HG02759 (cell line): Measurements from ENCODE around the gene ELAVL4.
"Not testable (repeated sequence)": the region's sequence is repeated elsewhere in the genome, so short reads cannot be mapped to it uniquely, and the experiment has no call there.

Experiments used
- ATAC-seq: cut with Tn5 transposase; IDR thresholded peaks from one replicate; pipeline ENCODE4 v1.9.1; 2021; ENCODE audit warnings: mild to moderate bottlenecking, moderate library complexity; ENCODE audit not compliant: unreplicated experiment

ELAVL4 gene

DNA sequence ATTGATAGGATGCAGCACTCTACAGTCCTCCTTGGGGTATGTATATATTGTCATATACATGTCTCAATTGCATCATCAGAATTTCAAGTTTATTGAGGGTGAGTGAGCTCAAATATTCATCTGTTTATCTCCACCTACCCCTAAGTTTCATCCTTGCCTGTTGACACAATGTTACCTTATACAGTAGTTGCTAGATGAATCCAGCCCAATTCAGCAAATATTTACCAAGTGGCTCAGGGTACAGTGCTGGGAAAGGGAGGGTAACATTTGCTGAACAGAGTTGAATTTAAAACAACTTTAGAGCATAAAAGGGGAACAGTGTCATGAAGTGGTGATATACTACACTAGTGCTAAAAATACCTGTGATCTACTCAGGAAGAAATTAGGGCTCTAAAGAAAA, 14.4 kb downstream of the ELAVL4 start:
- ATAC-seq = no peak

GRCh38 chr1:50126927-50127715, 18.4 kb downstream of the ELAVL4 start:
- ATAC-seq = no peak

DNA sequence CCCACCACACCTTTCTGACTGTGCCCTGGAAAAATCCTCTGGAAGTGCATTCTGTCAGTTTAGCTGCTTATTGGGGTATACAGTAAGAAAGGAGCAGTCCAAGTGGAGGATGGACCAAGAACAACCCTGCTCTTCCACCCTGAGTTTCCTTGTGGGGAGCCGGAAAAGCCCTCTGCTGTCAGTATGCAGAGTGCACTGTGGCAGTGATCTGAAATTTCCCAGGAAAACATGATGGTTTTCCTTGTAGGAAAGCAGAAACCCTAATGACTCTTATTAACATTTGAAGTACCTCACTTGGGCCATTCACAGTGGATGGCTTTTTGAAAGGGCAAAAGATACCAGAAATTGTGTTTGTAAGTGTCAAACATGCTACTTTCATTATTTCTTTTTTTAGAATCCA, 20.5 kb downstream of the ELAVL4 start:
- no peak for ATAC-seq

- no peak for ATAC-seq
Measured at GRCh38 chr1:50132347-50132894, 23.7 kb downstream of the ELAVL4 start.

- no peak for ATAC-seq
Measured at GRCh38 chr1:50135716-50136115, 27.0 kb downstream of the ELAVL4 start.

DNA sequence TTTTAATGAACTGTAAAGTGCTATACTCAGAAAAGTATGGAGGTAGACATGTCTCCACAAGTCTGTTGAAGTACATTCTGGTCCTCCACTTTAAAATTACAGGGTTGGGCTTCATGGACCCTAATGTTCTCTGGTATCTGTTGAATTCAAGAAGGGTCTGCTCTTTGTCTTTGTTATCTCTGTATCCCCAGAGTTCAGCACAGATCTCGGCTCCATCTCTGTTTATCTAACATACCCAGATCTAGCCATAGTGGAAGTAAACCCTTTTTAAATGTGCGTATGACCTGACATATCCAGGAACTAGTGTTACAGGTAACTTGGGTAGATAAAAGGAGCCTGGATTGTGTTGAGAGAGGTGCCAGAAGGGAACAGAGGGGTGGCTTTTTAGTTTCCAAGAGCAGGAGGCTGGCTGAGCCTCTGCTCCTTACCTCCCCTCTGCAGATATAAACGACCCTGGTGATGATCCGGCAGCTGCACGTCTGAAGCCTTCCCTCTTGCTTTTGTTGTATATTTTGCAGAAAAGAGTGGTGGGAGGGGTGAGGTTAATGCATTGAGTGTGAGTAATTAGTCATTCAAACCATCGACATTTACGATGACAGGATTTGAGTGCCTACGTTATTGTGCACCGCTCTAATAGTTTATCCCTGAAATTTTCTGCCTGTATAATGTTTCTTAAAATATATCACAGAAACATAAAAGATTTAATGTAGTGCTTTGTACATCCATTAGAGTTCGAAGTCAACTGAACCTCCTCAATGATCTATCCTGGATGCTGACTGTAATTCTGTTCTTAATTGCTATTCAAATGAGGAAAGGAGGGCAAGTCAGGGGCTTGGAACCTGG, 30.8 kb downstream of the ELAVL4 start:
- no peak for ATAC-seq

DNA sequence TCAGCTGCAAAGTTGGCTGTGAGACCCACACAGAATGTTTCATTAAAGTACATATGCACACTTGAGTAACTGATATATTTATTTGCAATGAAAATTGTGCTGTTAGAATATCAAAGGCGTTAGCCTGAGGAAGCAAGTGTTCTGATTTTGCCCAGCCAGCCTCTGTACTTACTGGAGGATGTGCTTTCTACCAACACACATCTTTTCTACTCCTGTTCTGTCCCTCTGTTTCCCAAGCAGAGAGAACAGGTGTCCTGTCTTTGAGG, 31.4 kb downstream of the ELAVL4 start:
- no peak for ATAC-seq

DNA sequence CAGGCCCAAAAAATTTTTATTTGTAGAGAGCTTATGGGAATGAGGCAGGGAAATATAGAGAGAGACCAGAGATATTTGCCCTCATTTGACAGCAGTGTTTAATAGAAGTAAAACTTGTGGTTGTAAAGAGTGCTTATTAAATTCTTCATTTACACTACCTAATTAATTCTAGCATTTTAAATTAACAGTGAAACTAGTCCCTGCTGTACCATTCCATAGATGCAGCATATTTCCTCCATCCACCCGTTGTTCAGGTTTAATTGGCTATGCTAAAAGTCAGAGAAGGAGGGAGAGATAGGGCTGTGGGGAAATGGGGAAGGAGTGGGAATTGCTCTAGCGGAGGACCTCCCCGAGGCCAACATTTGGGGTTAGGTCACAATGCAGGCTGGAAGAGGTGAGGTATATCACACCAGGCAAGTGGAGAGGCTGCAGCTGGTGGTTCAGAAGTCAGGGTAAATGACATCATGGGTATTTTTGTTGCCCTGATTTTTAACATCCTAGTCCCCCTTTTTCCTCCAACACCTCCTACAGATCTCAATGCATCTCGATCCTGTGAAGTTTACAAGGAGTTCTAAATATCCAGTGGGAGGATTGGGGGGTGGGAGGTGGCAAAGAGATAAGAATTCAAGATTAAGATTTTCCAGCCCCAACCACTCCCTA, 38.6 kb downstream of the ELAVL4 start:
- ATAC-seq = no peak

DNA sequence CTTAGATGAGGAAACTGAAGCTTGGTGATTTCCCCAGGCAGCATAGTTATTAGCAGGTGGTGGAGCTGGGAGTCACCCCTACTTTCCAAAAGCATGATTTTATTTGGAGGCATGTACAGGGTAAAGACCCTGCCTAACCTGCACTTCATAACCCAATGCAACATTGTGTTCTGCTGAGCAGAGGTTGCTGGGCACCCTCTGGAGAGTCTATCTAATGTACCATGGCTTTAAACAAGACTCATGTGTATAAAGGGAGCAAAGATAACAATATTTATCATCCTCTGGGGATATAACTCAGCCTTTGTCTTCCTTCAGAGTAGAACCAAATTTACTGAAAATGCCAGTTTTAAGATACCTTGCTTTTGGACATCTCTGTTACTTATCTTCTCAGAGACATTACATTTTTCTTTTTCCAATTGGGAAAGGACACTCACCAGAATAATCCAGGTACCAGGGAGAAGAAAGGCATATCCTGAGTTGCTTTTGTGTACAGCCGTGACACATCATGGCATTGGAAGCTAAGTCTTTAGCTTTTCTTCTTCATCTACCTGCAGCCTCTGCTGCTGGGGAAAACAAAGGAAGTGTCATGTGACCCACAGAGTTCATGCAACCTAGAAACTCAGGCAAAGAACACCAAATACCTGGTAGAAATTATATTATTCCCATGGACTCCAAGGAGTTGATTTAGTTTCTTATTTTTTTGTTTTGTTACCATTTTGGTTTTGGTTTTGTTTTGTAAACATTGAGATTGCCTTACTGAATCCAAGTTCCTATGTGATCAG, 39.6 kb downstream of the ELAVL4 start:
- no peak for ATAC-seq

GRCh38 chr1:50152236-50152635, 43.5 kb downstream of the ELAVL4 start:
- no peak for ATAC-seq

GRCh38 chr1:50155541-50155940, 46.8 kb downstream of the ELAVL4 start:
- ATAC-seq = no peak

DNA sequence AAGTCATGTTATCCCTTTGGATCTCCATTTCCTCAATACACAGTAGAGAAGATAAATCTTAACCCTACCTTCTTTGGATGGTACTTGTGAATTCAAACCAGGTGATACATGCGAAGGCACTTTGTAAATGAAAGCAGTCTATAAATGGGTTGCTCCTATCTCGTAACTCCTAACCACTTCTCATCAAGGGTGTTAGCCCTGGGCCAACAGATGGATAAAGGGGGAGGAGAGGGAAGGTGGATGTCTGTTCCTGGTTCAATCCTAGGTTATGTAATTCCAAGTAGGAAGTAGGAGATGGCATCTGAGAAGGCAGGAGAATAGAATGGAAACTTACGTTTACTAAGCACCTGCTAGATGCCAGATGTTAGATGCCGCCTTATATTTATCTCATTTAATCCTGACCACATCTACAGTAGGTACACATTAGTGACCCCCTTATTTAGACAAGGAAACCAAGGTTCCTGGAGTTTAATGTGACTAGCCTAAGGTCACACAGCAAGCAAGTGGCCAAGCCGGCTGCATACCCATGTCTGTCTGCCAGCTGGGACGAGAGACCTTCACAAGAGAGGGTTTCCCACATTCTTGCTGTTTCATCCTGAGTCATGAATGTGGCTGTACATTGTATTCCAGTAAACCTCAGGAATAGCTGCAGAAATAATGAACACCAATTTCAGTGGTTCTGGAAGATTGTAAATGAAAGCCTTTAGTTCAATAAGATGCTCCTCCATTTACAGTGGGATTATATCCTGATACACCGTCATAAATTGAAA, 47.7 kb downstream of the ELAVL4 start:
- ATAC-seq = no peak

DNA sequence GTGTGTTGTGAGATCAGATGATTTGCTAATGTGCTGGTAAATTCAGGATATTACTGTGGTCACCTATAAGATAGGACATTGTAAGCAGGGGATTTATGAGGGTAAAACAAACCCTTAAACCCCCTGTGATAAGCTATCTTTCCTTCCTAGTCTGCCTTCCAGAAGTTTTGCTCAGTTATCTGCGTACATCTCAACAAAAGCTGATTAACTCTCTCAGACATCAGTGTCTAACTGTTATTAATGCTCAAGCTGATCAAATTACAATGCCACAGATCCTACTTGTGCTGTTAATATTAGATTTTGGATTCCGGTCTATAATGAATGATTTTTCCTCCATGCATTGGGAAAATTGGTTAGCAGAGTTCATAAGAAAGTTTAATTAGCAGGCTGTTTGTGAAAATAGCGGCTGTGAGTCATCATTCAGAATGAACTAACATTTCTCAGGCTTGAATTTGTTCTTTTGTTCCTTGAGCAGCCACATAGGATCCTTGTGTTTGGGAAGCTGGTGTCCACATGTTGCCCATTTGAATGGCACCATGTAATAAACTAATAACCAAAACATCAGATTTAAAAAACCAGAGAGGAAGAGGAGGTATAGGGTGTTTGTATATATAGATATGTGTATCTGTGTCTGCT, 48.7 kb downstream of the ELAVL4 start:
- no peak for ATAC-seq

- ATAC-seq = no peak
Measured at GRCh38 chr1:50158421-50158820, 49.7 kb downstream of the ELAVL4 start.

- no peak for ATAC-seq
Measured at GRCh38 chr1:50163680-50164079, 55.0 kb downstream of the ELAVL4 start.

- not testable (repeated sequence) for ATAC-seq
Measured at GRCh38 chr1:50166351-50166750, 57.6 kb downstream of the ELAVL4 start.

GRCh38 chr1:50172299-50172698, 63.6 kb downstream of the ELAVL4 start:
- no peak for ATAC-seq

GRCh38 chr1:50174101-50174500, 65.4 kb downstream of the ELAVL4 start:
- no peak for ATAC-seq
